NT2/D1 (cell line): ENCODE results near the gene OTUD4.

Experiments used
- SUZ12 ChIP-seq: IDR thresholded peaks from 2 replicates; pipeline ENCODE4 v1.6.1; 2011; ENCODE audit not compliant: insufficient read length, insufficient read depth; ENCODE audit errors: extremely low read depth
- YY1 ChIP-seq: IDR thresholded peaks from 2 replicates; pipeline ENCODE4 v1.6.1; 2011; ENCODE audit not compliant: insufficient read length, insufficient read depth
- ZNF274 ChIP-seq: IDR thresholded peaks from 2 replicates; pipeline ENCODE4 v1.6.1; 2011; ENCODE audit warnings: mild to moderate bottlenecking, low read depth, low read length

DNA sequence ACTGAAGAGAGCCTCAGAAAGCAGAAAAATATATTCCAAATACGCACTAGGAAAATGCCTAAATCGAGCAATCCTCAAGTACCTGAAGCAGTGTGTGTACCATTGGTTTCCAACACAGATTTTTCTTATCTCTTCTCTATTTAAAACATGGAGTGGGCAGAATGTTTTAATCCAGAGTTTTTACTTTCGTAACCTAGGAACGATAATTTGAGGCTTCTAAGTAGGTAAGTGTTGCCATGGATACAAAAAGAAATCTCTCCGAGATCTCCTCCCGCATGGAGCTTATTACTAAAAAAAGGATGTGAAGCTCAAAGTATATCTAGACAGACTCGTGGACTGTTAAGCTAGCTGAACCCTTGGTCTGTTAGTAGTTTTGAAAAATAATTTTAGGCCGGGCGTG lies 23.0 kb upstream of the OTUD4 start:
- TF ChIP-seq YY1 (no peak), ZNF274 (no peak), SUZ12 (no peak)
